ENCODE measurements around the gene BFSP1. TPM values are rescaled to one million over a fixed set of nuclear protein-coding genes. Genes with fewer than 3 reads are reported as not detected.

BFSP1 gene
- total RNA-seq, 1 experiment from 2014 or later: 0.94 TPM

- no peak for DNase-seq
- intact Hi-C loops (cut with micrococcal nuclease; ENCODE audit: unreplicated experiment): no loop called here
- no peak for TF ChIP-seq CTCF (IDR thresholded peaks at IDR 0.05; ENCODE audit: unreplicated experiment)
- no TSS peak for BruUV-seq (replicated peaks)
- Mint-ChIP-seq H3K27ac (ENCODE audit: unreplicated experiment) (no peak overlapping the region), H3K9me3 (ENCODE audit: low read depth, unreplicated experiment) (no peaks in the 10 kb centered on the region), H3K27me3 (ENCODE audit: unreplicated experiment) (no peaks in the 10 kb centered on the region), H3K4me3 (ENCODE audit: low read depth, unreplicated experiment) (no peak overlapping the region), H3K4me1 (ENCODE audit: low read depth, unreplicated experiment) (no peaks in the 10 kb centered on the region), H3K36me3 (ENCODE audit: insufficient read depth, unreplicated experiment) (no peaks in the 10 kb centered on the region)
- CTCF ChIA-PET: no interaction called here
Measured at GRCh38 chr20:17470521-17470920, 60.7 kb downstream of the BFSP1 start.

- no TSS peak for BruUV-seq (replicated peaks)
- Mint-ChIP-seq H3K36me3 (ENCODE audit: insufficient read depth, unreplicated experiment) (no peaks in the 10 kb centered on the region), H3K4me1 (ENCODE audit: low read depth, unreplicated experiment) (no peaks in the 10 kb centered on the region), H3K27me3 (ENCODE audit: unreplicated experiment) (no peaks in the 10 kb centered on the region), H3K9me3 (ENCODE audit: low read depth, unreplicated experiment) (no peaks in the 10 kb centered on the region), H3K27ac (ENCODE audit: unreplicated experiment) (no peak overlapping the region), H3K4me3 (ENCODE audit: low read depth, unreplicated experiment) (no peak overlapping the region)
- intact Hi-C loops (cut with micrococcal nuclease; ENCODE audit: unreplicated experiment): no loop called here
- CTCF ChIA-PET: no interaction called here
- TF ChIP-seq CTCF (IDR thresholded peaks at IDR 0.05; ENCODE audit: unreplicated experiment): no peak
- DNase-seq: no peak
Measured at GRCh38 chr20:17469246-17470030, 61.7 kb downstream of the BFSP1 start.

GRCh38 chr20:17468073-17468840 is 62.9 kb downstream of the BFSP1 start:
- Mint-ChIP-seq H3K9me3 (ENCODE audit: low read depth, unreplicated experiment) (no peaks in the 10 kb centered on the region), H3K27ac (ENCODE audit: unreplicated experiment) (no peak overlapping the region), H3K4me3 (ENCODE audit: low read depth, unreplicated experiment) (no peak overlapping the region), H3K4me1 (ENCODE audit: low read depth, unreplicated experiment) (no peaks in the 10 kb centered on the region), H3K27me3 (ENCODE audit: unreplicated experiment) (peaks cover 6% of the 10 kb centered on the region), H3K36me3 (ENCODE audit: insufficient read depth, unreplicated experiment) (no peaks in the 10 kb centered on the region)
- CTCF ChIA-PET: interaction anchor here (0.7 kb wide), 1 partner anchor 830 kb away, joined by 3 read pairs; no protein-coding TSS in a partner anchor
- BruUV-seq (replicated peaks): no TSS peak
- intact Hi-C loops (cut with micrococcal nuclease; ENCODE audit: unreplicated experiment): no loop called here
- no peak for TF ChIP-seq CTCF (IDR thresholded peaks at IDR 0.05; ENCODE audit: unreplicated experiment)
- DNase-seq: no peak

GRCh38 chr20:17467120-17467655 is 64.0 kb downstream of the BFSP1 start:
- intact Hi-C loops (cut with micrococcal nuclease; ENCODE audit: unreplicated experiment): no loop called here
- no peak for DNase-seq
- Mint-ChIP-seq H3K27me3 (ENCODE audit: unreplicated experiment) (peaks cover 13% of the 10 kb centered on the region), H3K9me3 (ENCODE audit: low read depth, unreplicated experiment) (no peaks in the 10 kb centered on the region), H3K4me1 (ENCODE audit: low read depth, unreplicated experiment) (no peaks in the 10 kb centered on the region), H3K36me3 (ENCODE audit: insufficient read depth, unreplicated experiment) (no peaks in the 10 kb centered on the region), H3K4me3 (ENCODE audit: low read depth, unreplicated experiment) (no peak overlapping the region), H3K27ac (ENCODE audit: unreplicated experiment) (no peak overlapping the region)
- CTCF ChIA-PET: interaction anchor here (0.7 kb wide), 1 partner anchor 831 kb away, joined by 3 read pairs; no protein-coding TSS in a partner anchor
- BruUV-seq (replicated peaks): no TSS peak
- TF ChIP-seq CTCF (IDR thresholded peaks at IDR 0.05; ENCODE audit: unreplicated experiment): no peak
